Aorta (tissue), 5 donors: Measurements from ENCODE around the gene HIPK1. TPM values are rescaled to one million over a fixed set of nuclear protein-coding genes. Genes with fewer than 3 reads are reported as not detected.
"Not testable (repeated sequence)": the region's sequence is repeated elsewhere in the genome, so short reads cannot be mapped to it uniquely, and the experiment has no call there.

Source experiments
- ATAC-seq: fragments of 200-7000 bp; cut with Tn5 transposase; one replicate; pipeline ENCODE4 v1.9.1; 2022; ENCODE audit warnings: moderate library complexity; ENCODE audit not compliant: low FRiP score
- DNase-seq, 2 donors: peaks; one replicate each; pipeline ENCODE4 v3.0.0-alpha.2; 2020
- H3K27ac ChIP-seq, 2 donors: one replicate each; pipeline ENCODE4 v1.5.1; 2013; ENCODE audit warnings: low read length in 2 of 2, mild to moderate bottlenecking in 2 of 2, moderate library complexity in 2 of 2, control low read depth in 1 of 2, inconsistent platforms in 1 of 2, low read depth in 1 of 2
- H3K27me3 ChIP-seq, 2 donors: one replicate each; pipeline ENCODE4 v1.6.1; 2013; ENCODE audit warnings: control low read depth in 1 of 2, low read length in 1 of 2, mild to moderate bottlenecking in 1 of 2, moderate library complexity in 1 of 2; ENCODE audit not compliant: insufficient read depth in 2 of 2, control insufficient read depth in 1 of 2
- H3K36me3 ChIP-seq, 2 donors: one replicate each; pipeline ENCODE4 v1.6.1; 2013; ENCODE audit warnings: control low read depth in 1 of 2, low read length in 1 of 2, mild to moderate bottlenecking in 1 of 2; ENCODE audit not compliant: insufficient read depth in 2 of 2, control insufficient read depth in 1 of 2
- H3K4me1 ChIP-seq, 2 donors: one replicate each; pipeline ENCODE4 v1.6.1; 2013; ENCODE audit warnings: low read length in 2 of 2, control low read depth in 1 of 2, mild to moderate bottlenecking in 1 of 2, moderate library complexity in 1 of 2; ENCODE audit not compliant: insufficient read depth in 2 of 2, control insufficient read depth in 1 of 2
- H3K4me3 ChIP-seq, 2 donors: one replicate each; pipeline ENCODE4 v1.5.1; 2013; ENCODE audit warnings: low read length in 2 of 2, control low read depth in 1 of 2, mild to moderate bottlenecking in 1 of 2
- H3K9me3 ChIP-seq: one replicate; pipeline ENCODE4 v1.6.1; 2013; ENCODE audit warnings: mild to moderate bottlenecking, low read length; ENCODE audit not compliant: control insufficient read depth
- WGBS, 2 donors: extraction: QIAGEN DNeasy Blood & Tissue Kit; methylation state at CpG; one replicate each; pipeline ENCODE4 v1.1.7; 2013; 5-methylcytosine and 5-hydroxymethylcytosine counted together
- intact Hi-C, 2 donors: fragments of 100-400 bp; cut with DNase I; formaldehyde crosslinking; loops; one replicate each; pipeline versions ENCODE4 v1.14.2 to v1.15.0; 2022
- polyA plus RNA-seq, 2 donors: library from polyadenylated mRNA; stranded (reverse); fragments of 200-250 nt; gene quantifications; one replicate each; pipeline ENCODE4 v1.2.3, GENCODE V29; 2013
- total RNA-seq, 2 donors: library from RNA; stranded (reverse); fragmentation: NEBNext Ultra II Directional; extraction: Animal tissue kit (Norgen Biotek cat#: 25700); gene quantifications; one replicate each; pipeline ENCODE4 v1.2.1, GENCODE V29; 2021
- donor health status: healthy with polysubstance abuse.
- donor health status: Bipolar disorder and iron deficiency.
- donor health status: DM: no; HTN: no; CAD: no.
- donor health status: DM: no; HTN: no; CAD: no.
- donor health status: DM: yes; HTN: yes; CAD: no.

The HIPK1 gene
- total and polyA plus RNA-seq, 4 donors = 14.9 to 75.3 (median 45.4) TPM

DNA sequence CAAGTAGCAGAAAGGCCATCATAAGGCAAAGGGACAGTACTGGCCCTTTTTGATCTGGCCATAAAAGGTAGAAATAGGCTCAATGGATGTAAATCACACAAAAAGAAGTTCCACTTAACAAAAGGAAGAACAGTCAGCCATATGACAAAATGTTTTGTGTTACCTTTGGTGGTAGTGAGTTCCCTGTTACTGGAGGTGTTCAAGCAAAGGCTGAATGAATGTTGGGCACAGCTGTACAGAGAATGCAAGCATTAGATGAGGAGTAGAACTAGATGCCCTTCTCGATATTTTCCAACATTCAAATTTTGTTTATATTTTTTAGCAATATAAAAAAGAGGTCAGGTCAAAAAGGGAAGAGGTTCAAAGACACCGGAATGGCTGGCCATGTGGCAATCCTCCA, 70.1 kb downstream of the HIPK1 start:
- 87 to 93% methylated on average over 2 of the region's 2 CpGs for WGBS, 2 donors
- Histone ChIP-seq H3K9me3 (peaks cover 7% of the 10 kb centered on the region), H3K36me3 (no peaks in the 10 kb centered on the region), H3K4me1 (no peaks in the 10 kb centered on the region), H3K27ac (no peak overlapping the region), H3K27me3 (no peaks in the 10 kb centered on the region), H3K4me3 (no peak overlapping the region)
- ATAC-seq (no peak), DNase-seq (no peak)
- intact Hi-C loops = no loop called here

DNA sequence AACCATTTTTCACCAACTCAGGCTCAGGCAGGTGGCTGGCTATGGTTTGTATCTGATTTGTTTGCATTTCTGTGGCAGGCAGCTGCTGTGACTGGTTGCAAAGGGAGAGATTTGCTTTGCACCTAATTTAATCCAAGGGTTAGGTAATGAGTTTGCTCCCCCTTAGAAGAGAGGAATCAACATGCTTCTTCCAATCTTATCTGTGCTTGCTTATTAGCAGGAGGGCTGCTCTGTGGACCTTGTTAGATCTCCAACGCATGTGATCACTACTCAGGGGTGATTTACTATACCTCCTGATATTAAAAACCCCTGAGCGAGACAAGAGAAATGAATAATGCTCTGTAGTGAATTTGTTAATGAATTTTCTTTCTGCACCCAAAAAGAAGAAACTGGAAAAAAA, 70.7 kb downstream of the HIPK1 start:
- H3K4me3 ChIP-seq = no peak overlapping the region
- ATAC-seq (no peak), DNase-seq (no peak)
- no peaks in the 10 kb centered on the region for H3K27me3 ChIP-seq
- WGBS, 2 donors = 79 to 82% methylated on average over 2 of the region's 2 CpGs
- H3K27ac ChIP-seq = no peak overlapping the region
- no peaks in the 10 kb centered on the region for H3K4me1 ChIP-seq
- H3K36me3 ChIP-seq = no peaks in the 10 kb centered on the region
- intact Hi-C loops = no loop called here
- peaks cover 6% of the 10 kb centered on the region for H3K9me3 ChIP-seq

DNA sequence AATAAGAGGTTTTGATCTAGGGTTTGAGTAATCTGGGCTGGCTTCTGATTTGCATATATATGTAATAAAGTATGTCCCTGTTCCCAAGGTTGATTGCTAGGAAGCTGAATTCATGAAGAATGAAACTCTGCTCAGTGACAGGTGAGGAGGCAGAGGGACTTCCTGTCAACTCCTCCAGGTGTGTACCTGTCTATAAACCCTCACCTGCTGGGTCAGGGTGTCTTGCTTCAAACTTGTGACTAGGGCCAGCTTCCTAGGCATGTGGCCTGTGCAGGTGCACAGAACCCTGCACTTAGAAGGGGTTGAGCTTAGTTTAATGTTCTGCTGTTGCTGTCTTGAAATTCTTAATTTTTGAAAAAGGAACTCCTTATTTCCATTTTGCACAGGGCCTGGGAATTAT, 71.3 kb downstream of the HIPK1 start:
- Histone ChIP-seq H3K4me1 (no peaks in the 10 kb centered on the region), H3K27ac (no peak overlapping the region), H3K4me3 (no peak overlapping the region), H3K9me3 (peaks cover 5% of the 10 kb centered on the region), H3K27me3 (no peaks in the 10 kb centered on the region), H3K36me3 (no peaks in the 10 kb centered on the region)
- no peak for ATAC-seq
- intact Hi-C loops = no loop called here
- DNase-seq = no peak

DNA sequence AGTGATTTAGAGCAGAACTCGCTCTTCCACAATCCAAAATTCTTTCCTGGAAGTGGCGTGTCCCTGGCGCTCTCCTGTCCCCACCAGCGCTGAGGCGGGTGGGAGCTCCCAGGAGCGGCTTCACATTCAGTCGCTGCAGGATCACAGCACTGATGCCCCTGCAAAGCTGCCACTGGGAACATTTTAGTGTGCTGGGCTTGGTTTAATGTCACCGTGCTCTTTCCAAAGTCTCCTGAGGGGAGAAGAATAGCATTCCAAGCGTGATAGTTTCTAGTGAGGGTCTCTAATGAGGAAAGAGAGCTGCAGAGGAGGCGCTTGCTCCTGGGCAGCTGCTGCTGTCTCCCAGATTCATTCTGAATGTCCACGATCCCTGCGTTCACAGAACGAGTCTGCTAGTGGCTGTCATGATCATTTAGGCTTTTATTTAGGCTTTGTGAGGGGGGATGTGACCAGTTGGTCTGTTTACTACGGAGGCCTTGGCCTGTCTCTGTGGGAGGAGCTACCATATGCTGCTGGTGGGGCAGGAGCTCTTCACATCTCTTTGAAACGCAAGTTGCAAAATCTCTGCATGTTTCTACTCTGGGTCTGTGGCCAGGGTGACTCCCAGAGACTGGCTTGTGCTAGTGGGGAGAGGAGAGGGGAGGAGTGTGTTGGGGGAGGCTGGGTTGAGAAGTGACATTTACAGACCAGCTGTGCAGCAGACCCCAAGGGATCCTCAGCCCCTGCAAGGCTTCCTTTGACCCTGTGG, 73.5 kb downstream of the HIPK1 start:
- H3K27ac ChIP-seq = no peak overlapping the region
- ATAC-seq = peak; percentile 47
- DNase-seq = no peak
- H3K27me3 ChIP-seq = no peaks in the 10 kb centered on the region
- 52 to 53% methylated on average over 15 of the region's 15 CpGs for WGBS, 2 donors
- intact Hi-C loops = no loop called here
- H3K4me1 ChIP-seq = no peaks in the 10 kb centered on the region
- H3K4me3 ChIP-seq = no peak overlapping the region
- no peaks in the 10 kb centered on the region for H3K36me3 ChIP-seq
- peaks cover 5% of the 10 kb centered on the region for H3K9me3 ChIP-seq

DNA sequence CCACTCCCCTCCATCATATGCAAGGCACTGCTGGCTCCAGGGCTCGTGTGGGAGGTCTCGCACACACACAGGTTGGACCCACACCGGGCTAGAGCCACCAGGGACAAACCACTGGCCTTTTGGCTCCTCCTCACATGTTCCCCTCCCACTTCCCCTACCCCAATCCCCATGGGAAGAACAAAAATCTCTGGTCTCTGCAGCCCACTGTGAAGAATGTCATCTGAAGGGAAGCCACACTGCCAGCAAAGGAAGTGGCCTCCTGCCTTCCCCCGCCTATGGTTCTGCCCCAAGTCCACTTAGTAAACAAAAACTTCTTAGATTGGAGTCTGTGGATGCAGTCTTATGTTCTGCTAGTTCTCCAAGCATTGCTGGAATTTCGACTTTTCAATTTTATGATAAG, 74.3 kb downstream of the HIPK1 start:
- Histone ChIP-seq H3K36me3 (no peaks in the 10 kb centered on the region), H3K4me1 (no peaks in the 10 kb centered on the region), H3K4me3 (no peak overlapping the region), H3K27ac (no peak overlapping the region), H3K9me3 (peaks cover 5% of the 10 kb centered on the region), H3K27me3 (no peaks in the 10 kb centered on the region)
- 37 to 39% methylated on average over 5 of the region's 5 CpGs for WGBS, 2 donors
- intact Hi-C loops = no loop called here
- DNase-seq = no peak
- no peak for ATAC-seq

DNA sequence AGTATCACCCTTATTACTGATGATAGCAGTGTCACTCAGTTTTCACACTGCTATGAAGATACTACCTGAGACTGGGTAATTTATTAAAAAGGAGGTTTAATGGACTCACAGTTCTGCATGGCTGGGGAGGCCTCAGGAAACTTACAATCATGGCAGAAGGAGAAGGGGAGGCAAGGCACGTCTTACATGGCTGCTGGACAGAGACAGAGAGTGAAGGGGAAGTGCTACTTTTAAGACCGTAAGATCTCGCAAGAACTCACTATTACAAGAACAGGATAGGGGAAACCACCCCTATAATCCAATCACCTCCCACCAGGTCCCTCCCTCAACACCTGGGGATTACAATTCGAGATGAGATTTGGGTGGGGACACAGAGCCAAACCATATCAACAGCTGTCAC, 77.7 kb downstream of the HIPK1 start:
- H3K27ac ChIP-seq, H3K27me3 ChIP-seq, H3K36me3 ChIP-seq, H3K4me1 ChIP-seq, DNase-seq, H3K9me3 ChIP-seq, ATAC-seq, H3K4me3 ChIP-seq, intact Hi-C loops: not testable (repeated sequence)
- 93 to 94% methylated on average over 4 of the region's 4 CpGs for WGBS, 2 donors

DNA sequence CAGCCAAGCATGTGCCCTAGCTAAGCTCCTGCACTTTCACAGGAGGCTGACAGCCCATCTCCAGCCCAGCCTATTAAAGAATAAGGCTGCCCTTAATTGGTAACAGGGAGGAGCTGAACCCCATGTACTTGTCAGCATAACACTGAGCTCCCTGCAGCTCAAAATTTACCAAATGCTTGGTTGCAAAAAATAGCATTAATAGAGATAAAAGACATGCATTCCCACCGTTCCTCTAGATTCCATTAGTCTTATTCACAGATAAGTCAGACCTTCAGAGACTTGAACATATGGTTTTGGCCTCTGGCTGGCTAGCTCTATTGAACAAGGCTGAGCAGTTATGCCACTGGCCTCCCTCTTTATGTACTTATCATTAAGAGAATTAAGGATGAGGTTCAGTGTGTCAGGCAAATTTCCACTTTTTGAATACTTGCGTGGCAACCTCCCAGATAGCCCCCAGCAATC, 79.4 kb downstream of the HIPK1 start:
- WGBS, 2 donors = 48 to 51% methylated on average over 2 of the region's 2 CpGs
- Histone ChIP-seq H3K36me3 (no peaks in the 10 kb centered on the region), H3K27me3 (no peaks in the 10 kb centered on the region), H3K27ac (no peak overlapping the region), H3K9me3 (no peaks in the 10 kb centered on the region), H3K4me1 (no peaks in the 10 kb centered on the region), H3K4me3 (no peak overlapping the region)
- DNase-seq (no peak), ATAC-seq (no peak)
- intact Hi-C loops = no loop called here

DNA sequence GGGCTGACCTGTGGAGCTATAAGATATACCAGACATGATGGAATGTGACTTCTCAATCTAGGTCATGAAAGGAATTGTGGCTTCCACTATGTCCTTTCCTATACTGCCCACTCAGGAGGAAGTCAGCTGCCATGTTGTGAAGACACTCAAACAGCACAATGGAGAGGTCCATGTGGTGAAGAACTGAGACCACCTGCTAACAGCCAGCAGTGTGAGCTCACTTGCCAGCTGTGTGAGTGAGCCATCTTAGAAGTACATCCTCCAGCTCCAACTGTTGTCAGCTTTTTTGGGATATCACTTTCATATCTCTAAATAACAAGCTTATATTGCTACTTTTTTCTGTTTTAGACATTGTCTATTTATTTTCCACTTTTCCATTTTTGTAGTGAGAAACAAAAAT, 79.9 kb downstream of the HIPK1 start:
- Histone ChIP-seq H3K36me3 (no peaks in the 10 kb centered on the region), H3K4me1 (no peaks in the 10 kb centered on the region), H3K4me3 (no peak overlapping the region), H3K27me3 (no peaks in the 10 kb centered on the region), H3K27ac (no peak overlapping the region), H3K9me3 (no peaks in the 10 kb centered on the region)
- intact Hi-C loops = no loop called here
- DNase-seq (no peak), ATAC-seq (no peak)

DNA sequence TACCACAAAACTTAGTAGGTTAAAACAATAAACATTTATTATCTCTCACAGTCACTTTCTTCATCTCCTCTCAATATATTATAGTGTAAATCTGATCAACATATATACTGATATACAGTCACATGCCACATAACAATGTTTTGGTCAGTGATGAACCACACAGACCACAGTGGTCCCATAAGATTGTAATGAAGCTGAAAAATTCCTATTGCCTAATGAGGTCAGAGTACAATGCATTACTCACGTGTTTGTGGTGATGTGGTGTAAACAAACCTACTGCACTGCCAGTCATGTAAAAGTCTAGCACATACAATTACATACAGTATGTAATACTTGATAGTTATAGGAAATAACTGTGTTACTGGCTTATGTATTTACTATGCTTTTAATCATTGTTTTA, 80.3 kb downstream of the HIPK1 start:
- intact Hi-C loops = no loop called here
- no peak for ATAC-seq
- no peak for DNase-seq
- Histone ChIP-seq H3K27me3 (no peaks in the 10 kb centered on the region), H3K9me3 (no peaks in the 10 kb centered on the region), H3K4me1 (no peaks in the 10 kb centered on the region), H3K36me3 (no peaks in the 10 kb centered on the region), H3K27ac (no peak overlapping the region), H3K4me3 (no peak overlapping the region)
- 82% methylated on average over 1 of the region's 1 CpG for WGBS, 2 donors
